Islet precursor cell (in vitro differentiated cells): ENCODE data around the gene S100A4.

ENCODE experiments used
- DNase-seq: peaks from one replicate; pipeline ENCODE4 v3.0.0-alpha.2; 2018

S100A4 gene

DNA sequence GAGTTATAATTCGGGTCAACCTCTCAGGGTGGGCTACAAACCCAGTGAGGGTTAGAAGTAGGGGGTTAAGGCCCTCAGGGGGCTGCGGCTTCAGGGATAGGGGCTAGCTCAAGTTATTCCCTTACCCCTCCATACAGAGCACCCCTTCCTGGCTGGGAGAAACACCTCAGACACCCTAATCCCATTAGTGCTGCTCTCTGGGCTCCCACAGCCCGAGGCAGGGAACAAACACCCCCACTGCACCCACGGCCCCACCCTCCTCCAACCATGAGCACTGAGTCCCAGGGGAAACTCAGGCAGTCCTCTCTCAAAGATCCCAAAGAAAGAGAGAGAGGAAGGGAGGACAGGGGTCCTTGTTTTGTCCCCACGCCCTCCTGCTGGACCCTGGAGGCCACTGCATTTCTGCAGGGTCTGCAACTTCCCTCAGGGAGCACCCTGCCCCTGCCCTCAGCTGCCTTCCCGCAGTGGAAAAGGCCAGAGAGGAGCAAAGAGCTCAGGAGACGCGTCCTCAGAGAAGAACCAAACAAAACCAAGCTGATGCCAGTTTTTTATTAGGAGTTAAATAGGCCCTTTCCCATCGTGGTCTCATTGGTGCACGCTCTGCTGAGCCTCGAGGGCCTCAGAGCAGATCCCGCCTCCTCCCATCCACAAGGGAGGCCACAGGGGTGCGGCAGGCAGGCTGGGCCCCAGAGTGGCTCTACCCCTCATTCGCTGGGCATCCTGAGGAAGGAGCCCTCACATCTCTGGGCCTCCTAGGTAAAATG, 1.4 kb upstream of the S100A4 start:
- DNase-seq: peak; percentile 60

DNA sequence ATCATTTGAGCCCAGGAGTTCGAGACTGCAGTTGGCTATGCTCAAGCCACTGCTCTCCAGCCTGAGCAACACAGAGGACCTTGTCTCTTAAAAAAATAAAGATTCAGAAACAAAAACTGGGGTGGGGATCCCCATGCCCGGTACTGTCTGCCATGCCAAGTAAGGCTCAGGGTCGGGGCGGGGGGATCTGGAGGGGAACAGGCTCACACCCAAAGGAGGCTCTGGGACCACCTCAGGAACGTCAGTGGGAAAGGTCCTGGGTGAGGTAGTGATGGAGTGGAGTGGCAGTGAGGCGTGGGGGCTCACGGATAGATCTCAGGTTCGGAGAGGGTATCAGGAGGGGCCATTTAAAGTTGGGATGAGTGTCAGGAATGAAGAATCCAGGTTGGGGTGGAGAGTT, 765 bp upstream of the S100A4 start:
- DNase-seq: peak; percentile 34

DNA sequence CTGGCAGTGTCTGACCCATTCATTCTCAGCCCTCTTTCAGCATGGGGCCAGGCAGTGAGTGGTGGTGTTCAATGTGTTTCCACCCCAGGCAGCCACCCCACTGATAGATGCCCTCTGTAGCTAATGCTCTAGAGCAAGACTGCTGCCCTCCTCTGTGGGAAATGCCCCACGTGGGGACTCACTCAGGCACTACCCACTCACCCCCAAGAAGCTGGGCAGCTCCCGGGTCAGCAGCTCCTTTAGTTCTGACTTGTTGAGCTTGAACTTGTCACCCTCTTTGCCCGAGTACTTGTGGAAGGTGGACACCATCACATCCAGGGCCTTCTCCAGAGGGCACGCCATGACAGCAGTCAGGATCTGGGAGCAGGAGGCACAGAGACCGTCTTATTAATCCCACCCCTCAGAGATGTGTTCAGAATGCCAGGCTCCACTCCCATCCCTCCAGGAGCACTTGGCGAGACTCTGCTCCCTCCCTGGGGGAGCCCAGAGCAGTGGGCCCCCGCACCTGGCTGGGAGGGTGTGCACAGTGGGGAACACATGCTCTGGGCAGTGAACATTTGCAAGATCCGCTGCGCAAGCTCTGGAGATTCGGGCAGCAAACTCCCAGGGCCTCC, 1.0 kb downstream of the S100A4 start:
- no peak for DNase-seq

DNA sequence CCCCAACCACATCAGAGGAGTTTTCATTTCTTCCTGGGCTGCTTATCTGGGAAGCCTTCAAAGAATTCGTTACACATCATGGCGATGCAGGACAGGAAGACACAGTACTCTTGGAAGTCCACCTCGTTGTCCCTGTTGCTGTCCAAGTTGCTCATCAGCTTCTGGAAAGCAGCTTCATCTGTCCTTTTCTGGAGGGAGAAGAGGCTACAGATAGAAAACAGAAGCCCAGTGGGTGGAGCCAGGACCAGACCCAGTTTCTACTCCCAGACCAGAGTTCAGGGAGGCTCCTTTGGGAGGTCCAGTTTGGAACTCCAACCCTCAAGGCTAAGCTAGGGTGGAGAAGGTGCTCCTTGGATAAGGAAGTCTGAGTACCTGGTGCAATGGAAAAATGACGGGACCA, 1.9 kb downstream of the S100A4 start:
- peak; percentile 38 for DNase-seq

DNA sequence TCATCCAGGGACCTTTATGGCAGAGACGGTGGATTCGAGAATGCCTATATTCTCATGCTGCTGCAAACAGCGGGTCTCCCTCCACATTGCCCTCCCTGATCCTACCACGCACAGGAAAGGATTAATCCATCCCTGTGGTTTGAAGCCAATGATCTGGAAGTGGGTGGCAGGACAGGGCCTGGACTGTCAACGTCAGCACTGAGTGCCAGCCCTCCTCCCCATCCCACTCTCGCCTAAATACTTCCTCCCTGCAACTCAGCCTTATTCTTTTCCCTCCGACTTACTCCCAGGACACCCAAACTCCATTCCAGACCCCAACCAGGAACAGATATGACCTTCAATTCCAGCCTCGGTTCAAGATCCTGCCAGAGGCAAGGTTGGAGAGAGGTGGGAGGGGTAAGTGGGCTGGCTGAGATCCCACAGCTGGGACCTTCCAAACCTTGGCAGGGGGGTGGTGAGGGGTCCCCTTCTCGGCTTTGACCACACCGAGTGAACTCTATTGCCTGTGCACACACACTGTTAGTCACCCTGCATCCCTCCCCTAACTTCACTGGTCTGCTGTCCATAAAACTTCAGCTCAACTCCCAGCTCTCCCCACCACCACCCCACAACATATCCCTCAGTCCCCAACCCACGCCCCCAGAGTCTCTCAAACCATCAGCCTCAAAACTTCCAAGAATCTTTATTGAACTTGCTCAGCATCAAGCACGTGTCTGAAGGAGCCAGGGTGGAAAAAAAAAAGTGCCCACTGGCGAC, 2.5 kb downstream of the S100A4 start:
- DNase-seq: peak; percentile 49

DNA sequence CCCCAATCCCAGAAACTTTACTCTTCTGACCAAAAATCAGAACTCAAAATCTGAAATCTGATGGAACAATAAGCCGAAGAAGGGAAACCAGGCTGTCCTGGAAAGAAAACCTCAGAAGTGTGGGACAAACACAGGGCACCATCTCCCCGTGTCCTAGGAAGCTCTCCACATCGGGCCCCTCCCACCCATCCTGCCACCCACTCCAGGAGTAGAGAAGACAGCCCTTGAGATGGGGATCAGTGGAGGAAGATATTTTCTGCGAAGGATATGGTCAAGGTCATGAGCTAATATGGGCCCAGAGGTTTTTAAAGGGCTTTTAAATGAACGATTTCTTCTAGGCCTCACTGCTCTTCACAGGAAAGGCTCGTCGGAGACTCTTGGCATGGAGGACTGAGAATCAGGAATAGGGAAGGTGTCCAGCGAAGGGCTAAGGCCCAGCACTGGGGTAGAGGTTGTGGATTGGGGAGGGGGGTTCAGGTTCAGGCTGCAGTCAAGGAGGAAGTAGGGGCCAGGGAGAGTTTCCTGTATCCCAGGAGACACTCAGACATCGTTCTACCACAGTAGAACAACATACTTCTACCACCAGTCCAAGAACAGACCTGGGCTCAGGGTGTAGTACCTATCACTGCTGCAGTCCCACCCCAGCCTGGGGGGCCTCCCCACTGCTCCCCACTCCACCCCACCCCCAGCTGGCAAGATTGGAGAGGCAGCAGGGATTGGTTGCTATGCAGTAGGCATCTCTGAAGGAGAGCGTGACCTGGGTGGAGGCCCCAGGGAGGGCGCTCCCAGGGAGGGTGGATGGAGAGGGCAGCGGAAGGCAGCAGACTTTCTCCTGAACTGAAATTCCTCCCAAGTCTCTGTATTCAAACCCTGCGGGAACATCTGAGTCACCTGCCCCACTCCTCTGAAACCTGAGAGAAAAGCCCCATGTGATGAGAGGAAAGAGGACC, 3.7 kb downstream of the S100A4 start:
- DNase-seq: peak; percentile 56

DNA sequence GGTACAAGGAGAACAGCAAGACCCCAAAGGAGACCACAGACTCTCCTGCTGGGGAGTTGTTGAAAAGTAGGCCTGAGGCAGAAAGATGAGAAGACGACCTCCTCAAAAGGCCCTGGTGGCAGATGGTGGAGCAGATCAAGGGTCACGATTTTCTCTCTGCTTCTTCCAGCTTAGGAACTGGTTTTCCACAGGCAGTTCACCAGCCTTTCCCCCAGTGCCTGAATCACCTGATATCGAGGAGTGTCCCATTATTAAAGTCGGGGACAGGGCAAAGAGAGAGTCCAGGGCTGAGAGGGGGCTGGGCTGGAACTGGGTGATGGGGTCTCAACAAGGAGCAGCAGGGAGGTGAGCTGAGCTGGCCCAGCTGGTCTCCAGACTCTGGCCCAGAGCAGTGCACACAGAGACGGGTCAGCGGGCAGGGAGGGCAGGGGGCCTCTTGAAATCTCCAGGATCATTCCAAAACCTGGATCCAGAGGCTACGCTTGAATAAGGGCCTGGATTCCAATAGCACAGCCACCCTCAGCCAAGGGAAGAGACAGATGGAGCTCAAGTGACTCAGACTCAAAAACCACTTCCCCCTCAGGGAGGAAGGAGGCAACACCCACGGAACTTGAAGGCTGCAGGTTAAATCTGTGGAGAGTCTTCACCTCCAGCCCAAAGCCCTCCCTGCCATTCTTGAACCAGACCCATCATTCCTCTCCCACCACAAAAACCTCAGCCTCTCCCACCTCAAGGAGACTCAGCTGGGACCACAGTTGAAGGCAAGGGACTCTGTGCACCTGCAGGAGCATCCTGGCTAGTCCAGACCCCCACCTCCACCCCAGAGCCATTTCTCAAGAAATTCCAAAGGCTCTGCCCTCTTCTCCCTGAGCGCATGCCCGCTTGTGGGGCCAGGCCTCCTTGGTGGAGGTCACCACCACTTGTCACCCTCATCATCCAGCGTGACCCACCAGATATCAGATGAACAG, 4.9 kb downstream of the S100A4 start, which contains the start of gene S100A5:
TSS of gene S100A5 (minus strand) at position 541 of the 968 bp plus-strand sequence. CDS start 743 bp downstream, outside the sequence.
- DNase-seq: peak; percentile 77

DNA sequence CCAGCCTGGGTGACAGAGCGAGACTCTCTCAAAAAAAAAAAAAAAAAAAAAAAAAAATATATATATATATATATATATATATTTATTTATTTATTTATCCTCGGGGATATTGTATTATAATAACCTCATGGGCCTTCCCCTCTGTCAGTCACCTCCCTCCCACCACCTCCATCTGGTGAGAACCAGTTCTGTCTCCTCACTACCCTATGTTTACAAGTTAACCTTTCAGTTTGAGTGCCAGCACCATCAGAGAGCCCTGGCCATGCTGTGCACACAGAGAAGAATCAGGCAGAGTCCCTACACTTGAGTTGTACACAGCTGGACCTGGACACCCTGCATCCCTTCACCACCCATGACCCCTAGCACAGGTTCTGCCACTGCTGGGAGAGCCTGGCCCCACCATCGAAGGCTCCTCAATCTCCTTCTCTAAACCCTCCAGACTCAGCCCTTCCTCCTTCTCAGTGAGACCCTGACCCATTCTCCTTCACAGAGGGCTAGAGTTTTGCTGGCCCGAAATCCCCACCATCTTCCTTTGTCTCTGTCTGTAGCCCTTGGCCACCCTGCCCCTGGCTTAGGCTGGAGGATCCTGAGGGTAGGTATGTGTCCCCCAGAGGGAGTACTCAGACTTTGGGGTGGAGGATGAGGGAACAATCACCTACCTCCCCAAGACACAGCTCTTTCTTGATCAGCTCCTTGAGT, 6.1 kb downstream of the S100A4 start:
- no peak for DNase-seq

DNA sequence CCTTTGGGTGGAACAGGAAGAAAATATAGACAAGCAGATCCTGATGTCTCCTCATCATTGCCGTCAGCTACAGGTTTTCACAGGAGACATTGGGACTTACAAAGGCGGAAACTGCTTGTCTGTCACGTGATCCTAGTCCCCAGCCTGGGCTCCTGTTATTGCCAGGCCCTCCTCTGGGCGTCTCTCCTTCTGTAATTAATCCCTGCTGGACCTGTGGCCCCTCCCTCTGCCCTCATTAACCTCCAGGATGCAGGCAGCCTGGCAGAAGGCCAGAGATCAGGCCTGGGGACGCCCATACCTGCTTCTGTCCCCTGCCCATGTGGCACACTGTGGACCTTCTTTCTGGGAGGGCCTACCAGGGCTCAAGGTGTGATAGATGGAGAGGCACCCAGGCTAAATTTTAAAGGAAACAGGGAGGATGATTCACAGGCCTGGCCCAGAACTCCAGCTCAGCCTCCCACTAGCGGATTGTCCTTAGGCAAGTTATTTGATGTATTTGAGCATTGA, 7.2 kb downstream of the S100A4 start:
- peak; percentile 88 for DNase-seq

DNA sequence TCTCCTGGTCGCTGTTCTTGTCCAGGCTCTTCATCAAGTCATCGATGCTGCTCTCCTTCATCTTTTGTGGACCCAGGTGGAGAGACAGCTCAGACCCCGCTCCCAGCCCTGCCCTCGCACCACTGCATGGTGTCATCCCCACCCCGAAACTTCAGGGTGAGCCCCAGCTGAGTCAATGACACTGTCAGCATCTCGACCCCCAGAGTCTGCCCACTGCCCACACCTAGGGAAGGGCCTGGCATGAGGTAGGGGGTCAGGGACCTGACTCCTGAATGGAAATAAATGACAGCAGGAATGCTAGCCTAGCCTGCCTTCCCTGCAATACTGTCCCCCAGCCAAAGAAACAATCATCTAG, 8.3 kb downstream of the S100A4 start:
- DNase-seq: peak; percentile 40

DNA sequence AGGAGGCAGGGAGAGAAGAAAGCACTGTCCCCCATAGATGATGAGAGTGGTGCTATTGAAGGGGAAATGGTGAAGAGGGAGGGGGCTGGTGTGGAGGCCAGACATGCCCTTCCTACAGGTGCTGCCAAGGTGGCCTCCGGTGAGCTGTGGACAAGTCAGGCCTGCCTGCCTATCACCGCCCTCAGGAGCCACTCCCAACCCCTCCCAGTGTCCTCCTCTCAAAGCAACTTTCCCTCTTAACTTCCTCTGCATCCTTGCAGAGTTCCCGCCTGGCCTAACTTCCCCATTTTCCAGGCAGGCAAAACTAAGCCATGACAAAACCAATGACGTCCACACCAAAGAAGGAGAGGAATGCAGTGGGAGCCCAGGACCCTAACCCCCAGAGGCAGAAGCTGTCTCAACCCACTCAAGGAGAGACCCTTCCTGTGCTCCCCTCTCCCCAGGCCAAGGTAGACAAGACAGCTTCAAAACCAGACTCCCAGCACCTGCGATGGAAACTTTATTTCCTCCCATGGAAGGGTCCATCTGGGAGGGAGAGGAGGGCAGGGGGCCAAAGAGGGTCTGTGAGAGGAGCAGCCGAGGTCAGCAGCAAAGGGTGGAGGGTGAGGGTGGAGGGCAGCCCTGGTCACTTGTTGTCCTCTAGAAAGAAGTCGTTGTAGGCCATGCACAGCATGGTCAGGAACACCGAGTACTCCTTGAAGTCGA, 8.8 kb downstream of the S100A4 start:
- DNase-seq: peak; percentile 50

DNA sequence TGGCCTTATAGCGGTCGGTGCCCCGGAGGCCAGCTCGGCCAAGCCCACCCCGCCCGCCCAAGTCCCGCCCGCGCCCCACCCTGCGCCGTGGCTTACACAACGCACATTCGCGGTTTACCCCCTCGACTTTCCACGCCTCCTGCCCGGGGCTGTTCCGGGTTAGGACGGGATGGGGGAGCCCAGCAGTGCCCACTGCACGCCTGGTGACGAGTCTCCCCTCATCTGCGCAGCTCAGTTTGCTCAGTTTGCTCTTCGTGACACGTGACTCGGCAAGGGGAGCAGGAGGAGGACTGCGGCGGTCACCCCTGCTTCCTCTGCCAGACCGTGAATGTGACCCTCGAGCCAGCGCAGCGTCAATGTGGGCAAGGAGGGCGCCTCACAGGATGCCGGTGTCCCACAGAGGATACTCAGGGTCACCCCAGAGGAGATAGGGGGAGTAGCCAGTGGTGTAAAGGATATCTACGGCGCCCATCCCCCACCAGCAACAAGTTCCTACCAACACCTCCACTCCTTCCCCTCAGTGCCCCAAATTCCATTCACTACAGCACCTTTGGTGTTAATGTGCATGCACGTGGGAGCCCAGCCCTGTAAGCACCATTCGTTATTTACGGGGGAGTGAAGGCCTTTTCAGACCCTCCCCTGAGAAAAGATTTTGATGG, 9.5 kb downstream of the S100A4 start:
- peak; percentile 63 for DNase-seq

DNA sequence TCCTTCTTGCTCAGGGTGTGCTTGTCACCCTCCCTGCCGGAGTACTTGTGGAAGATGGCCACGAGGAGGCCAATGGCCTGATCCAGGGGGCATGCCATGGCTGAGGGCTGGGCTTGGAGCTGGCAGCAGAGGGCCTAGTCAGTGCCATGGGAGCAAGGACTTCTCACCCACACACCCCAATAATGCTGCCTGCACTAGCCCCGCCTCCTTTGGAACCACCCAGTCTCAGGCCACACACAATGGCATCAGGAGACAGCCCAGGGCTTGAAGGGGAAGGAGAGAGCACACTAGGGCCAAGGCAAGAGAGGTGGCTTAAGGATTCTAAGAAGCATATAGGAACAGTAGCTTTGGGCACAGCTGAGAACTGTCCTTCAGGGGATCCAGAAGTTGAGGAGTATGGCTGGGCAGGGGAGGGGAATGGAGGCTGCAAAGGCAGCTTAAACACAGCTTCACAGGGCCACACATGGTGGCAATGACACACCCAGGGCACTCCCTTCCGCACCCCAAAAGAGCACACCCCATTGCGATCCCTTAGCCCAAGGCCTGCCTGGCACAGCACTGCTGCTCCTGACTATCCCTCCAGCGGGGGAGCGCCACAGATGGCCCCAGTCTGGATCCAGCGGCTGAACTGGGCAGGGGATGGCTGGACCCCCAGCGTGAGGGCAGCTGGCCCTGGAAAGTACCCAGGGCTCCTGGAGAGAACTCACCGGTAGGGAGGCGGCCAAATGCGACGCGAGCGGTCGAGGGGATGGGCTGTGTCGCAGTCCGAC, 10.2 kb downstream of the S100A4 start, which contains the start of gene S100A6:
TSS of gene S100A6 (minus strand) at position 750 of the 770 bp plus-strand sequence. CDS start at position 98, 652 bp downstream.
- DNase-seq: peak; percentile 38

DNA sequence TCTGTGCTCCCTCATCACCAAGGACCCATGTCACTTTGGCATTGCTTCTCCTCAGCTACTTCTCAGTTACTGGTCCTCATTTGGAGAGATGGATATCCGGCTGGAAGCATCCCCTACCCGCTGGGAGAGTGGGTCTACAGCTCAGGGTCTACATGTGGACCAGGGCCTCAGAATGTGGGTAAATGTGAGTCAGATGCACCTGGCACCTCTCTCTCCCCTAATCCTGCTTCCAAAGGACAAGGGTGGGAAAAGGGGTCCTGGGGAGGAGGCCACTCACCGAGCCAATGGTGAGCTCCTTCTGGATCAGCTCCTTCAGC, 10.7 kb downstream of the S100A4 start:
- DNase-seq: peak; percentile 35

DNA sequence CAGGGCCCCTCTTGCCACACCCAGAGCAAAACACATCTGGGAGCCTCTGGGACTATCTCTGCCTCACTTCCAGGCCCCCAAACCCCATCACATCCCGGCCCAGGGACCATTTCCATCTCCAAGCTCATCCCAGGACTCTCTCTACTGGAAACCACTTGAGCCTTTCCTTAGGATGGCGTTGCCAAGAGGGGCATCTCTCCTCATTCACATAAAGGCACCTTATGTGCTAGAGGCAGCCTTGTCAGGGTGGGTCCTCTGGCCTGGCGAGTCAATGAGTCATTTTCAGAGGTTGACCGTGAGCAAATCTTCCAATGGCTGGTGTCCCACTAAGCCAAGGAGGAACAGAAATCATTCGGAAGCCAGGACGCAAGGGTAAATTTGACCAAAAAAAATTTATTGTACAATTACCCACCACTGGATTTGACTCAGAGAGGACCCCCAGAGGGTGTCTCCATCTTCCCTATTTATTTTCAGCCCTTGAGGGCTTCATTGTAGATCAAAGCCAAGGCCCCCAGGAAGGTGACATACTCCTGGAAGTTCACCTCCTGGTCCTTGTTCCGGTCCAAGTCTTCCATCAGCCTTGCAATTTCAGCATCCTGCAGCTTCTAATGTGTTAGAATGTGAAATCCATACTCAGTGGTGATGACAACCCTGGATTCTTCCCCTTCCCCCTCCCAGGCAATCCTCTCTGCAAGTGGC, 11.2 kb downstream of the S100A4 start:
- peak; percentile 37 for DNase-seq

DNA sequence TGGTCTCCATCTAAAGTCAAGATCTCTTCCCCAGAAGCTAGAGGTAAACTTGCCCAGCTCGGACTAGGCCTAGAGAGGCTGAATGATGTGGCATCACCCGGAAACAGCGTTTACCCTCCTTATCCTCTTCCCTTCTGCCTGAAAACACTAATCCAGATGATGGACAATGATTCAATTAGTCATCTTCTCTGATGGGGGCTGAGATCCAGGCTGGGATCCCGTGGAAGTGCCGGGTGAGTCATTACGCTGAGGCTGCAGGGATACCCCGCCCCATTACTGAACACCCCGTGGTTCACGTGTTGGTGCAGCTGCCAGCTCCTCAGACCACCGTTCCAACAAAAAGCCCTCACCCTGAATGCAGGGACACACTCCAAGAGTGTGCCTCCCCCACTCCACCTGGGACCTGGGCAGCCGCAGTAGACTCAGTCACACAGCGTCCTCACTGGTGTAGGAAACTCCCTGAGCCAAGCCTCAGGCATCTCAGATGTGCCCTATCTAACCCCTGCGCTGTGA, 11.9 kb downstream of the S100A4 start:
- peak; percentile 75 for DNase-seq

DNA sequence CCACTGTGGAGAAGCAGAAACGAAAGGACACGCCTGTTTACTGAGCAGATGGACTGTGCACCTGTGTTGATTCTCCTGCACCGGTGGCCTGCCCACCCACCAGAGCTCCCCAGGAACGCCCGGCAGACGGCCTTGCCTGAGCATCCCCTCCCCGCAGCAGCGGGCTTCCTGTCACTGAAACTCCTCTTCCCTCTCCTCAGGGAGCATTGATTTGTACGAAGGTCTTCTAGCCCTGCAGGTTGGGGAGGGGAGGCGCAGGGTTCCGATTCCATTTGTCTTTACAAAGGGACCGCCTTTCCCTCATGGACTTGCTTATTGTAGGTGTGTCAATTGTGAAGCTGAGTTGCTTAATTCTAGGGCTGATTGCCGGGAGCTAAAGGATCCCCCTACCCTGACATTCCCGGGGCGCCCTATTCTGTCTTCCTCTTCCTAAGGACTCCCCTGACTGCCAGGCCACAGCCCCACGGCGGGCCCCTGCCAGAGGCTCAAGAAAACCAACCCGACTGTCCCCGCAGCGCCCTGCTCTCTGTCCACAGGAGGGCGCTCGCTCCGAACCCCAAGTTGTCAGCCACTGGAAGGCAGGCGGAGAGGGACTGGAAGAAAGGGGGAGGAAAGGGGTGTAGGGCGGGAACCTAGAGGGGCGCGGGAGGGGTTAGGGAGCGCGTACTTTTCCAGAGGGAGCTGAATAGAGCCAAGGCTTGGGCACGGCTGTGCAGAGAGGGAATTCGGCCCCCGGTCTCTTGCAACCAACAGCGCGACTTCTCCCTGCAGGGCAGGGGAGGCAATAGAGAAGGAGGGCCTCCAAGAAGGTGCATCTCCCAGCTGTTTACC, 12.6 kb downstream of the S100A4 start:
- peak; percentile 90 for DNase-seq
